Activated naive CD8-positive, alpha-beta T cell treated with anti-CD3 and anti-CD28 coated beads, Interleukin-2, amount 50 U/mL, for 24 hours (primary cell): ENCODE results near the gene TAS1R3.
"Not testable (repeated sequence)": the region's sequence is repeated elsewhere in the genome, so short reads cannot be mapped to it uniquely, and the experiment has no call there.

Source experiments
- ATAC-seq: fragments of 150-1000 bp; cut with Tn5 transposase; one replicate; pipeline ENCODE4 v1.10.0; 2021
- DNase-seq: peaks from one replicate; pipeline ENCODE4 v3.0.0; 2021
- H3K27ac Mint-ChIP-seq: one replicate; pipeline ENCODE4 v1.8.0; 2021; ENCODE audit warnings: mild to moderate bottlenecking, mixed read lengths
- H3K27me3 Mint-ChIP-seq: one replicate; pipeline ENCODE4 v1.8.0; 2021; ENCODE audit warnings: mixed read lengths
- H3K36me3 Mint-ChIP-seq: one replicate; pipeline ENCODE4 v1.8.0; 2021; ENCODE audit warnings: low read depth, mixed read lengths
- H3K4me1 Mint-ChIP-seq: one replicate; pipeline ENCODE4 v1.8.0; 2021; ENCODE audit warnings: mixed read lengths
- H3K4me3 Mint-ChIP-seq: one replicate; pipeline ENCODE4 v1.8.0; 2021; ENCODE audit warnings: mild to moderate bottlenecking, moderate library complexity, mixed read lengths
- H3K9me3 Mint-ChIP-seq: one replicate; pipeline ENCODE4 v1.8.0; 2021; ENCODE audit warnings: mixed read lengths

Gene TAS1R3

DNA sequence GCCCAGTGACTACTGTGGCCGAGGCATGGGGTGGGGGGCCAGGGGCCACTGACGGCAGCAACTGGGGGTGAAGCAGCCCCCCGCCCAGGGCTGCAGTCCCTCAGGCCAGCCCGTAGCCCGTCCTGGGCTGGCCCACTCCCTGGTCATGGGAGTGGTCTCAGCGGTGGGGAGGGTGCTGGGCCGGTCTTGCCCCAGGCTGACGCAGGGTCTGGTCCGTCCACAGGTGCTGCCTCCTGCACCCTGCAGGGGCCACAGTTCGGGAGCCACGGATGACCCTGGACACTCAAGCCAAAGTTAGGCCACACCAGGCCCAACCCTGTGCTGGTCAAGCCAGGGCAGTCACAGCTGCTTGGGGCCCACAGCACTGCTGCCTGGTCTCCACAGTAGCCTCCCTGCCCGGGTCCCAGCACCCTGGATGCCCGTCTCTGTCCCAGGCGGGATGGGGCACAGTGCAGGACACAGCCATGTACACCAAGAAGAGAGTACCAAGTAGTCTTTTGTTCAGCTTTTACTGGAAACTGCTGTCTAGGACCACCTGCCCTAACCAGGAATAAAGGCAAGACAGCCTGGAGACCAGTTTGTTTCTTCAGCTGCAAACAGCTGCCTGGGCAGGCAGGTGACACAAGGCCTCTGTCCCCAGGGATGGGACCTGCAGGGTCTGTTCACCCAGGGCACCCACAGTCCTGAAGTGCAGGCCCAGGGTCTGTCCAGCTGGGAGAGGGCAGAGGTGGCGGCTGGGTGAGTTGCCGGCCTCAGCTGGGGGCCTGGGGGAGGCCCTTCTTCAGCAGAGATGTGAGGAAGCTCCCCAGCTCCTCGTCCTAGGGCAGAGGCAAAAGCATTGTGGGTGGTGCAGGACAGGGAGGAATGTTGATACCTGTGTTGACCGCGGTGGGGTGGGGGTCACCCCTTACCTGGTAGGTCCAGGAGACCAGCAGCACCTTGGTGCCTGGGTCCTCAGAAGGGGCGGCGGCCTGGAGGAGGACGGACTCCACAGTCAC, 19.7 kb upstream of the TAS1R3 start:
- no peaks in the 10 kb centered on the region for H3K27me3 Mint-ChIP-seq
- peaks cover 11% of the 10 kb centered on the region for H3K36me3 Mint-ChIP-seq
- ATAC-seq = no peak
- H3K9me3 Mint-ChIP-seq = no peaks in the 10 kb centered on the region
- peaks cover 8% of the 10 kb centered on the region for H3K4me1 Mint-ChIP-seq
- H3K27ac Mint-ChIP-seq = no peak overlapping the region
- no peak overlapping the region for H3K4me3 Mint-ChIP-seq
- no peak for DNase-seq

DNA sequence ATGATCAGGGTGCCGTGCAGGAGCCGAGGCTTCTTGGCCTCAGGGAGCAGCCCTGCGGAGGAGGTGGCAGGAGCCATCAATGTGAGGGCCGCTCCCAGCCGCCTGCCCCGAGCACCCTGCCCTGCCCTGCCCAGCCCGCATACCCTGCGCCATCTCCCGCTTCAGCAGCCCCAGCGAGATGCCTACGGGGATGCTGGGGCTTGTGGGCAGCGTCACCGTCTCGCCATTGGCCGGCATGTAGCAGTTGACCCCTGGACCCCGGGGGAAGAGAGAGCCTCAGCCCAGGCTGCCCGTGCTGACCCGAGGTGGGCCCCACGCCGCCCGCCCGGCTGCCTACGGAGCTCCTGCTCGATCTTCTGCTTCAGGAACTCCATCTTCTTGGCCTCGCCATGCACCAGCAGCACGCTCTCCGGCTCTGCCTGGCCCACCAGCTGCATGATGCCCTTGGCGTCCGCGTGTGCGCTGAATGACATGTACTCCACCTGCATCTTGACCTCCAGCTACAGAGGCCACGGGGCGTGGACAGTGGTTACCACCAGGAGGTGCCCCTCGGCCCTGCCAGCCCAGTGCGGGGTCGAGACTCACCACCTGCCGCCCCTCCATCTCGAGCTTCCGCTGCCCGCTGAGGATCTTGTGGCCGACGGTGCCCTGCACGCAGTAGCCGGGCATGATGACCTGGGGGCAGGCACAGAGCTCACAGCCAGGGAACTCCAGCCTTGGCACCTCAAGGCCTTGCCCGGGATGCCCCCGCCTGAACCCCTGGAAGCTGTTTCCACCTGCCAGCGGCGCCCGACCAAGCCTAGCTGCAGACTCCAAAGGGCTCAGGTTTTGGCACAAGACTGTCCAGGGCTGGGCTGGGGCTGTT, 18.4 kb upstream of the TAS1R3 start:
- Mint-ChIP-seq H3K4me3 (no peak overlapping the region), H3K36me3 (peaks cover 14% of the 10 kb centered on the region), H3K27ac (no peak overlapping the region), H3K27me3 (no peaks in the 10 kb centered on the region), H3K4me1 (no peaks in the 10 kb centered on the region), H3K9me3 (no peaks in the 10 kb centered on the region)
- ATAC-seq (no peak), DNase-seq (no peak)

DNA sequence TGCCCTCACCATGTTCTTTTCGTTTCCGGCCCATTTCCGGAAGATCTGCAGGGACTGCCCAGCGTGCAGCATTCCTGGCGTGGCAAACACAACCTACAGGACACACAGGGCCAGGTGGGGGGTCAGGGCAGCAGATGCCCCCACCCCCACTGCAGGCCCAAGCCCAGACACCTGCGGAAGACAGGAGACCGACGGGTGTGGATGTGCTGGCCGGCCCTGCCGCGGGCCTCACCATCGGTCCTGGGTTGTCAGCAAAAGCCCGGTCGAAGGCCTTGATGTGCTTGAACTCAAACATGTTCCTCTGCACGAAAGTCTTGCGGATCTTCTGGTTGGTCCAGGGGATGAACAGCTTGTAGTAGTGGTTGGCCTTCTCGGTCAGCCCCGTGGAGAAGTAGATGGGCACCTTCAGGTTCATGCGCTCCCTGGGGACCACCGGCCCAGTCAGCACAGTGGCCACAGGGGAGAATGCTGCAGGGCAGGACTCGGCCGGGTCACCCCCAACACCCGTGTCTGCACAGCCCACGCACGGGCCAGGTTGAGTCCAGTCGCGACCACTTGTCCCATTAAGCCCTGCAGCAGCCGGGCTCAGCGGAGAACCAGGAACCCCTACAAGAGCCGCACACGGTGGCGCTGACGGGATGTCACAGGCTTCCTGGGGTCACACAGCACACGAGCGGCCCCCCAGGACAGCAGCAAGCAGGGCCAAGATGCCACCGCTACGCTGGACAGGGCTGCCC, 17.4 kb upstream of the TAS1R3 start:
- DNase-seq = no peak
- no peaks in the 10 kb centered on the region for H3K9me3 Mint-ChIP-seq
- ATAC-seq = no peak
- H3K27me3 Mint-ChIP-seq = no peaks in the 10 kb centered on the region
- H3K36me3 Mint-ChIP-seq = peaks cover 14% of the 10 kb centered on the region
- H3K4me3 Mint-ChIP-seq = no peak overlapping the region
- no peaks in the 10 kb centered on the region for H3K4me1 Mint-ChIP-seq
- no peak overlapping the region for H3K27ac Mint-ChIP-seq

DNA sequence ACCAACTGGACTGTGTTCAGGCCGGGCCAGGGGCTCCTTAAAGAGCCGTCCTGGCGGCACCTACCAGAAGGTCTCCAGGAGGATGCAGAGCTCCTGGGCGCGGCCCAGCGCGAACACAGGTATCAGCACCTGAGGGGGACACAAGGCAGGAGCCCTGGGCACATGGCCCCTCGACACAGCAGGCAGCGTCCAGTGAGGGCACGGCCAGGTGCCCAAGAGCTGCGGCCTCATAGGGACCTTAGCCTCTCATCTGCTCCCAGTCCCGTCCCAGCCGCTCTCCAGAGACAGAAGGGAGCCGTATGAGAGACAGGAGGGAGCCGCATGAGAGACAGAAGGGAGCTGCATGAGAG, 16.9 kb upstream of the TAS1R3 start:
- Mint-ChIP-seq H3K27me3 (no peaks in the 10 kb centered on the region), H3K9me3 (no peaks in the 10 kb centered on the region), H3K27ac (no peak overlapping the region), H3K4me3 (no peak overlapping the region), H3K4me1 (no peaks in the 10 kb centered on the region), H3K36me3 (peaks cover 17% of the 10 kb centered on the region)
- ATAC-seq = no peak
- no peak for DNase-seq

DNA sequence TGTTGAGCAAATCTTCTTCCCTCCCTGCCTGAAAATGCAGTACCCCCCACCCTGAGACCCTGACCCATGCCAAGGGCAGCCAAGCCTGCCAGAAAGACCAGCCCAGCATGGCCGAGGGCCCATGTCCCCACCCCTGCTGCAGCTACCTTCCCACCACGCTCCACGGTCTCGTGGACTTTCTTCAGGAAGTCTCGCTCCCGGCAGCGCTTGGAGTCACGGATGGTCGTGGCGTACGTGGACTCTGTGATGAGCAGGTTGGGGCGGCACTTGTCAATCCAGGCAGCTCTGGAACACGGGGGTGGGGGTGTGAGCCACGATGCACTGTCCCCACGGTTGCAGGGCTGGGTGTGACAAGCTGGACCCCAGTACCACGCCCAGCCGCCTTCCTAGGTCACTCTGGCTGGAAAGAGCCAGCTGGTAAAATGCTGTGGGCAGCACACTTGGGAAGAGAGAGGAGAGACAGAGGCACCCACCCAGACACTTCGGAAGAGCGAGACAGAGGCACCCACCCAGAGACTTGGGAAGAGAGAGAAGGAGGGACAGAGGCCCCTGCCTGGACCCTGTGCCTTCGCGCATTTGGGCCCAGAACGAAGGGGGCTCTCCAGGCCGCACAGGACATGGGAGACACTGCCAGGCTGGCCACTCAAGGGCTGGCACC, 16.3 kb upstream of the TAS1R3 start:
- Mint-ChIP-seq H3K36me3 (peaks cover 20% of the 10 kb centered on the region), H3K27me3 (no peaks in the 10 kb centered on the region), H3K9me3 (no peaks in the 10 kb centered on the region), H3K4me3 (no peak overlapping the region), H3K4me1 (no peaks in the 10 kb centered on the region), H3K27ac (no peak overlapping the region)
- ATAC-seq = no peak
- no peak for DNase-seq

DNA sequence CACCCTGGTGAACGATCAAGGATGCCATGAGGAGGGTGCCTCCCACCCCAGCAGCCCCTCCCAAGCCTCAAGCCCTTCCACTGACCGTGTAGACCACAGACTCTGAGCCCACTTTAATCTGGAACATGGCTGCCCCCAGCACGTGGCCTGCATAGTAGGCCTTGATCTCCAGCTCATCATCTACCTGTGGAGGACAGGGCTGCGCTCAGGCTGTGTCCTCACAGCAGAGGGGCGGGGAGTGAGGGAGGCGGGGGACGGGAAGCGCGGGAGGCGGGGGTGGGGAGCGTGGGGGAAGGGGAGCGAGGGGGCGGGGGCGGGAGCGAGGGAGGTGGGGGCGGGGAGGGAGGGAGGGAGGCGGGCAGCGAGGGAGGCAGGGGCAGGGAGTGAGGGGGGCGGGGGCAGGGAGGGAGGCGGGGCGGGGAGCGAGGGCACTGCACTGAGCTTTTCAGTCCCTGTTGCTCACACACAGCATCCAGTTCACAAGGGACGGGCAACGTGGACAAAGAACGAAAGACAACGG, 15.6 kb upstream of the TAS1R3 start:
- no peaks in the 10 kb centered on the region for H3K9me3 Mint-ChIP-seq
- H3K4me3 Mint-ChIP-seq = no peak overlapping the region
- peaks cover 20% of the 10 kb centered on the region for H3K36me3 Mint-ChIP-seq
- no peaks in the 10 kb centered on the region for H3K27me3 Mint-ChIP-seq
- H3K27ac Mint-ChIP-seq = no peak overlapping the region
- no peaks in the 10 kb centered on the region for H3K4me1 Mint-ChIP-seq
- DNase-seq = no peak
- no peak for ATAC-seq

DNA sequence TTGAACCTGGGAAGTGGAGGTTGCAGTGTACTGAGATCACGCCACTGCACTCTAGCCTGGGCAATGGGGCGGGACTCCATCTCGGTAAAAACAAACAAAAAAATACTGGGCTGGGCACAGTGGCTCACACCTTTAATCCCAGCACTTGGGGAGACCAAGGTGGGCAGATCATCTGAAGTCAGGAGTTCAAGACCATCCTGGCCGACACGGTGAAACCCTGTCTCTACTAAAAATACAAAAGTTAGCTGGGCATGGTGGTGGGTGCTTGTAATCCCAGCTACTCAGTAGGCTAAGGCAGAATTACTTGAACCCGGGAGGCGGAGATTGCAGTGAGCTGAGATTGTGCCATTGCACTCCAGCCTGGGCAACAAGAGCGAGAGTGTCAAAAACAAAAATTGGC, 14.9 kb upstream of the TAS1R3 start:
- not testable (repeated sequence) for ATAC-seq, H3K9me3 Mint-ChIP-seq, H3K27ac Mint-ChIP-seq, DNase-seq, H3K4me1 Mint-ChIP-seq, H3K27me3 Mint-ChIP-seq, H3K4me3 Mint-ChIP-seq
- peaks cover 20% of the 10 kb centered on the region for H3K36me3 Mint-ChIP-seq

DNA sequence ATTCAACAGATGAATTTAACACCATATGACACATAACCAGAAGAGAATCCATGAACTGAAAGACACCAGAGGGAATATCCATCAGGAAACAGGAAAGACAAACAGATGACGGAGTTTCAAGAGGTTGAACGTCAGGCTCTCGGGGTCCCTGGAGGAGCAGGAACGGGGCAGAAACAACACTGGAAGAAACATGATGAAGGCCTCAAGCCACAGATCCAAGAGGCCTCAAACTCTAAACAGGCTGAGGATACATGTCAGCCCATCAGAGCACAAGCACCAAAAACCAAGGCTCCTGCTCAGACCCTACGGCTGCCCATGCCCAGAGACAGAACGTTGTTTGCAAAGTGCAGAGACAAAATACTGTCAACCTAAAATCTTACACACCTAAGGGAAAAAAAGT, 13.7 kb upstream of the TAS1R3 start:
- ATAC-seq = no peak
- peaks cover 5% of the 10 kb centered on the region for H3K4me1 Mint-ChIP-seq
- peak overlapping the region; percentile 5 for H3K27ac Mint-ChIP-seq
- H3K36me3 Mint-ChIP-seq = peaks cover 20% of the 10 kb centered on the region
- no peaks in the 10 kb centered on the region for H3K9me3 Mint-ChIP-seq
- H3K27me3 Mint-ChIP-seq = no peaks in the 10 kb centered on the region
- no peak for DNase-seq
- no peak overlapping the region for H3K4me3 Mint-ChIP-seq

DNA sequence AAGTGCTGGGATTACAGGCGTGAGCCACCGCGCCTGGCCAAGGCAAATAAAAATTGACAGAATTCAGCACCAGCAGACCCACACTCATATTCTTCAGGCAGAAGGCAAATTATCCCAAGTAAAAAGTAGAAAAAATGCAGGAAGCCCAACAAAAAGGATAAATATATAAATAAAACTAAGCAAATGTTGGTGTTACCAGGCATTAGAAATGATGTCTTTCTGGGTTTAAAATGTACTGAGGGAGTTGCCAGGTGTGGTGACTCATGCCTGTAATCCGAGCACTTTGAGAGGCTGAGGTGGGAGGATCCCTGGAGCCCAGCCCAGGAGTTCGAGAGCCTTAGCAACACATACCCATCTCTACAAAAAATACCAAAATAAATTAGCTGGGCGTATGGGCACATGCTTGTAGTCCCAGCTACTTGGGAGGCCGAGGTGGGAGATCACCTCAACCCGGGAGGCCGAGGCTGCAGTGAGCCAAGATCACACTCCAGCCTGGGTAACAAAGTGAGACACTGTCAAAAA, 12.9 kb upstream of the TAS1R3 start:
- Mint-ChIP-seq H3K36me3 (peaks cover 20% of the 10 kb centered on the region), H3K4me1 (peaks cover 10% of the 10 kb centered on the region), H3K27ac (no peak overlapping the region), H3K4me3 (no peak overlapping the region), H3K9me3 (no peaks in the 10 kb centered on the region), H3K27me3 (no peaks in the 10 kb centered on the region)
- DNase-seq (no peak), ATAC-seq (no peak)

DNA sequence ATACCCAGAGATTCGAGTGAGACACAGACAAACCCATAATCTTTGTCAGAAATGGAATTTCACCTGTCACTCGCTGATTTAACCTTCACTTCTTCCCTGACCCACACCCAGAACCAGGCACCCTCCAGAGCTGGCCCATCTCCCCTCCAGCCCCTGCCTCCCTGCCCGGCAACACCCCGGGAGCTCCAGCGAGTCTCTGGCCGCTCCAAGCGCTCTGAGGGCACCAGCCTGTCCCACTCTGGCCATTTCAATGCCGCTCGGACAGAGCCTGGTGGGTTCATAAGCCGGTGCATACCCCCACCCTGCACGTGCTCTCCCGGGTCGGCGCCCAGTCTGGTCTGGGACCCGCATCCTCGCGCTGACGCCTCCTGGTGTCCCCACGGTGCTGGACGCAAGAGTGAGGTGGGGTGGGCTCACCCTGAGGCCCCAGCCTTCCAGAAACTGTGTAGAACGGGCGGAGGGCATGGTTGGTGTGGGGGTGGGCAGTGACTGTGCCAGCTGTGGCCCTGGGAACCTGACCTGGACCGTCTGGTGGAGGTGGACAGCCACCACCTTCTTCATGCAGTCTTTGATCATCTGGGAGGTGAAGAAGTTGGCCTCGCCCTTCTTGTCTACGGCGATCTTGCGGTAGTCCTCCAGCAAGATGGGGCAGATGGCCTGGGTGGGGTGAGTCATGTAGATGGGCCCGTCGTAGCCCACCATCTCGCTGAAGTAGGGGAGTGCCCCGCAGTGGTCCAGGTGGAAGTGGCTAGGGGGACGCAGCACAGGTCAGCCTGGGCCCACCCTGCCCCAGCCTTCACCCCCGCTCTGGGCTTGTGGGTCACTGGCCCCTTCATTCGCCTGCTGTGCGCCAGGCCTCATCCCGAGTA, 12.1 kb upstream of the TAS1R3 start:
- no peak overlapping the region for H3K27ac Mint-ChIP-seq
- no peaks in the 10 kb centered on the region for H3K9me3 Mint-ChIP-seq
- H3K36me3 Mint-ChIP-seq = peaks cover 20% of the 10 kb centered on the region
- DNase-seq (no peak), ATAC-seq (no peak)
- peaks cover 14% of the 10 kb centered on the region for H3K4me1 Mint-ChIP-seq
- no peaks in the 10 kb centered on the region for H3K27me3 Mint-ChIP-seq
- no peak overlapping the region for H3K4me3 Mint-ChIP-seq

DNA sequence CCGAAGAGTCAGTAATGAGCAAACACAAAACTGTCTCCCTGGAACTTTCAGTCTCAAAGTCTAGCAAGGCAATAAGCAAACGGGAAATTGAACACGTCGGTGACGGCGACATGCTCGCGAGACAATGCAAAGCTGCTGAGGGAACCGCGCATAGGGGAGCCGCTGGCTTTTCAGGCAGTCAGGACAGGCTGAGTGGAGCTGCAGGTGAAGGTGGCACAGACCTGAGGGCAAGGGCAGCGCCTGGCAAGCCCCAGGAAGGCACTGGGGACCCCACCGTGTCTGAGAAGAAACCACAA, 11.5 kb upstream of the TAS1R3 start:
- no peak overlapping the region for H3K4me3 Mint-ChIP-seq
- peaks cover 16% of the 10 kb centered on the region for H3K4me1 Mint-ChIP-seq
- H3K27ac Mint-ChIP-seq = no peak overlapping the region
- H3K27me3 Mint-ChIP-seq = no peaks in the 10 kb centered on the region
- ATAC-seq (no peak), DNase-seq (no peak)
- no peaks in the 10 kb centered on the region for H3K9me3 Mint-ChIP-seq
- peaks cover 20% of the 10 kb centered on the region for H3K36me3 Mint-ChIP-seq

DNA sequence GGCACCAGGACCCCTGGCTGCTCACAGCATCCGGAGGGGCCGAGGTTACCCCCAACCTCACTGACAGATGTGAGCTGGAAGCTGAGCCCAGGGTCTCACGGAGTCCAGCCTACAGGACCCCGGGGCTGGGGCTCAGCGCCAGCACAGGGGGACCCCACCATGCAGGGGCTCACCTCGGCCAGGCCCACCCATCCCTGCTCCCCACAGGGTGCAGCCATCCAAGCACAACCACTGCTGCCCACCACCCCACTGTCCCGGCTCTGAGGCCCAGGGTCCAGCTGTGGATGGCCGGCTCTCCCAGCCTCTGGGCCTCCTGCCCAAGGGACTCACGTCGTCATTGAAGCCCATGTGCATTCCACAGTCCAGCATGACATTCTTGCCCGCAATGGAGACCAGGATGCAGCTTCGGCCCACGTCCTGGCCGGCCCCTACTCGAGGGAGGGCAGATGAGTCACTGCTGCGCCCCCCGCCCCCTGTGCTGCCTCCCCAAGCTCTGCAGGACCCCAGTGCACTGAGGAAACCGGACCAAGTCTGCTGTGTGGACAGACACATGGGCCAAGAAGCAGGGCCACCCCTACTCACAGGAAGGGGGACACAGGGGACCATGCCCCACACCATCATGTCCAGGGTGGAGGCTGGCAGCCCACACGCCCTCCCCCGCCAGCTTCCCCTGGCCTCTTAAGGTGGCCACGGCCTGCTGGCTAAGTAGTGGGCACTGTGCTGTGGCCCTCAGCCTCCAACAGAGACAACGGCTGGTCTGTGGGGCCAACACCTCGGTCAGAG, 10.2 kb upstream of the TAS1R3 start:
- DNase-seq (no peak), ATAC-seq (no peak)
- no peaks in the 10 kb centered on the region for H3K27me3 Mint-ChIP-seq
- no peak overlapping the region for H3K27ac Mint-ChIP-seq
- H3K36me3 Mint-ChIP-seq = peaks cover 17% of the 10 kb centered on the region
- H3K4me3 Mint-ChIP-seq = no peak overlapping the region
- peaks cover 20% of the 10 kb centered on the region for H3K4me1 Mint-ChIP-seq
- H3K9me3 Mint-ChIP-seq = no peaks in the 10 kb centered on the region

DNA sequence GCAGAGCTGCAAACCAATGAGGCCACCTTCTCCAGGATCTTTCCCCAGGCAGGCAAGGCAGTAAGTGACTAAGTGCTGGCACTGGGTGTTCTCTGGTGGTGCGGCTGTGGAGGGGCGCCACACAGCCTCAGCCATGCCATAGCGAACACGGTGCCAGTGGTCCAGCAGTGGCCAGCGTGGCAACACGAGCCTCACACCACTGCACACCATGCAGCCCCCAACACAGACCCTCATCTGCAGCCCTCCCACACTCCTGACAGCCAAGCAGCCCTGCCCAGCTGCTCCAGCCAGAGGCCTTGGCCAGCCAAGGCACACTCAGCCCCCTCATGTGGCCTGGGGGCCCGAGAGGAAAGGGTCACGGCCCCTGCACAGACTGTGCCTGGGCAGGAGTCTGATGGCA, 9.6 kb upstream of the TAS1R3 start:
- DNase-seq (no peak), ATAC-seq (no peak)
- H3K4me3 Mint-ChIP-seq = no peak overlapping the region
- no peaks in the 10 kb centered on the region for H3K27me3 Mint-ChIP-seq
- H3K27ac Mint-ChIP-seq = no peak overlapping the region
- peaks cover 12% of the 10 kb centered on the region for H3K36me3 Mint-ChIP-seq
- H3K4me1 Mint-ChIP-seq = peaks cover 24% of the 10 kb centered on the region
- no peaks in the 10 kb centered on the region for H3K9me3 Mint-ChIP-seq
